ENCODE measurements around the gene ABAT.

- no peak for TF ChIP-seq CTCF (IDR thresholded peaks at IDR 0.05 in 2 of 3, conservative IDR thresholded peaks at IDR 0.05 in 1 of 3; ENCODE audit: borderline replicate concordance in 1 of 3, insufficient read depth in 1 of 3, low read depth in 2 of 3, low read length in 2 of 3)
- TF ChIP-seq CBX3 (IDR thresholded peaks at IDR 0.05; ENCODE audit: low read depth) = no peak
- no peak for TF ChIP-seq POLR2AphosphoS5 (IDR thresholded peaks at IDR 0.05; ENCODE audit: low read depth, low read length)
- no peak for TF ChIP-seq POLR2A (IDR thresholded peaks at IDR 0.05; ENCODE audit: borderline replicate concordance, extremely low read depth, insufficient read depth, insufficient read length)
Observed at GRCh38 chr16:8763083-8763482, 88.7 kb downstream of the ABAT start.
